NT2/D1 (cell line): Measurements from ENCODE around the gene EFNA2.

Source experiments
- SUZ12 ChIP-seq: IDR thresholded peaks from 2 replicates; pipeline ENCODE4 v1.6.1; 2011; ENCODE audit not compliant: insufficient read length, insufficient read depth; ENCODE audit errors: extremely low read depth
- YY1 ChIP-seq: IDR thresholded peaks from 2 replicates; pipeline ENCODE4 v1.6.1; 2011; ENCODE audit not compliant: insufficient read length, insufficient read depth

GRCh38 chr19:1304197-1304924 lies 18.7 kb downstream of the EFNA2 start:
- TF ChIP-seq SUZ12, result no peak
- TF ChIP-seq YY1, result no peak
